T-helper 2 cell treated with Interferon-gamma antibody and Interleukin-4, amounts not matched to agents 100 ng/mL and 5 ng/mL, for 36 hours (primary cell): ENCODE measurements around the gene FAM229B. TPM values are rescaled to one million over a fixed set of nuclear protein-coding genes. Genes with fewer than 3 reads are reported as not detected.
"Not testable (repeated sequence)": the region's sequence is repeated elsewhere in the genome, so short reads cannot be mapped to it uniquely, and the experiment has no call there.

Experiments
- intact Hi-C: fragments of 100-400 bp; cut with micrococcal nuclease; formaldehyde crosslinking; loops from one replicate; pipeline ENCODE4 v1.15.1; 2023
- total RNA-seq: library from RNA; stranded (reverse); gene quantifications from 2 replicates; pipeline ENCODE4 v1.2.3, GENCODE V29; 2022

Gene FAM229B, protein sequence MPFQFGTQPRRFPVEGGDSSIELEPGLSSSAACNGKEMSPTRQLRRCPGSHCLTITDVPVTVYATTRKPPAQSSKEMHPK
- 1.1 and 1.2 TPM in 2 replicates for total RNA-seq

- intact Hi-C loops, result loop anchor here (1.0 to 5.0 kb wide), 12 partner anchors 44 to 1885 kb away; partner anchors contain the start of genes AMD1, FYN, HDAC2 and REV3L
Measured at GRCh38 chr6:112087136-112087911, at the start of gene FAM229B, which contains the start of gene TUBE1. Gene FAM229B (plus strand): TSS chr6:112087591. CDS start chr6:112099284, 11,693 bp downstream. Gene TUBE1 (minus strand): TSS chr6:112087482. CDS start chr6:112087434, 48 bp downstream.

GRCh38 chr6:112037783-112038216 lies 49.6 kb upstream of the FAM229B start:
- intact Hi-C loops, result no loop called here

GRCh38 chr6:112038268-112038667 lies 49.1 kb upstream of the FAM229B start:
- intact Hi-C loops, result no loop called here

- intact Hi-C loops, result no loop called here
Measured at GRCh38 chr6:112038756-112039430, 48.5 kb upstream of the FAM229B start.

DNA sequence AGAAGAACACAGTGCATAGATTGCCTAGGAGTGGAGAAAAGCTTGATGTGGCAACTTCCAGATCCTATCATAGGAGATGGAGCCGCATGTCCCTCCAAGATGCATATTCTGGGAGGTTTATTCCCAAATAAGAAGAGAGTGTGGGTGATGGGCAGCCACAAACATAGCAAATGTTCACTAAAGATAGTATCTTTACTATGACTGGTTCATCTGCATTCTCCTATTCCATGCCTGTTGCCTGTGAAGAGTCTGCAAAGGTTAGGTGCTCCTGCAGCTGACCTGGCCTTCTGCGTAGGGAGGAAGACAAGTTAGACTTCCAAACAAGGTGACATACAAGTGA lies 48.0 kb upstream of the FAM229B start:
- intact Hi-C loops, result no loop called here

DNA sequence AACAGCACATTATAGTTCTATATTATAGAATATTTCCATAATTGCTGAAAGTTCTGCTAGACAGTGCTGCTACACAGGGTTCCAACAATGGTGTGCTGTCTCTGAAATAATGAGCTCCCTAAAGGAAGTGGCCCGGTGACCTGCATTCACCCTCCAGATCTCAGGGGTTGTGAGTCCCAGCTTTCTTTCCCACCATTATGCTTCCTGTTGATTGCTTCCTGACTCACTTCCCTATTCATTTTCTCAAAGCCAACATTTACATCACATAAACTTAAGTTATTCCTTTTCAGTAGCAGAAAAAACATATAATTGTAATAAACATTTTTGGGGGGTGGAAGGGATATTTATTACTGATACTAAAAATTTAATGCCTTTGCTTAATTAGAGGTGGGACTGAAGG lies 46.4 kb upstream of the FAM229B start:
- intact Hi-C loops, result loop anchor here (5.0 to 10.0 kb wide), 2 partner anchors 189 to 1026 kb away; no protein-coding TSS in a partner anchor

GRCh38 chr6:112041535-112041934 lies 45.9 kb upstream of the FAM229B start:
- intact Hi-C loops, result loop anchor here (5.0 to 10.0 kb wide), 2 partner anchors 189 to 1027 kb away; no protein-coding TSS in a partner anchor

DNA sequence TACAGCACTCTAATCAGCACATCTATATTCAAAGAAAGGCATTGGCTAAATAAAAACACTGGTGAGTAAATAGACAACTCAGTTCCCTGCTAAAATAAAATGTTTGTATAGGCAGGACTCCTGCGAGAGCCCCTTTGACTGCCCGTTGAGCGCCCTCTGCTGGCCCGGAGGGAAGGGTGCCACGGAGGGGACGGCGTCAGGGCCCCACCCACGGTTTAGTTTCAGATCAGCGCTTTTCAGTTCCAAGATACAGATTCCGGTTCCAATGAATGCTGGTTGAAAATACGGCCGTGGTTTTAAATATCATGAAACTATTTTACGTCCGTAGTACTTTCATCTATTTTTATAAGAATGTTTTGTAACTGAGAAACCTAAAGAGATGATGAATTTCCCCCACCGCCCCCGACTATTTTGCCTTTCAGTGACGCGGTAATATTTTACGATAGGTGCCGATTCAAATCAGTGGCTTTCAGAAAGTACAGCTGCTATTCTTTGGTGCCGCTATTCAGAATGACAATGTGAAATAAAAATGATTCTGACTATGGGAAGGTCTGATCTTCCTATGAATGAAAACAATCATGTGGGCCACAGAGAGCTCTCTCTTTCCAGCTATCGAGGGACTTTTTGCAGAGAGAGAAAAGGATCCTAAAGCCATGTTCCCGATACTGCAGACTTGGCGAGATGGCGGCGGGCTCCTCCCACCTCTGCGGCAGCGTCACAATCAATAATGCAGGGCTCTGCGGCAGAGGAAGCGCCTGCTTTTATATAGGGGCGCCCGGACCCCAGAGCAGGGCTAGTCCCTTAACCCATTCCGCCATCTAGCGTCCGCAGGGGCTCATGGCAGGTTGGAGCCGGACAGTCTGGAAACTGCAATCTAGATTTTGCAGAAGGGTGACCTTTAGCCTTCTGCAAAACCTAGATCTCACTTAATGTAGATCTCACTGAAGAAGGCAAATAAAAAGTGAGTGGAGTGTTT lies 44.1 kb upstream of the FAM229B start:
- intact Hi-C loops, result loop anchor here (1.0 to 10.0 kb wide), 13 partner anchors 15 to 1029 kb away; partner anchors contain the start of genes FAM229B, FYN and TUBE1

DNA sequence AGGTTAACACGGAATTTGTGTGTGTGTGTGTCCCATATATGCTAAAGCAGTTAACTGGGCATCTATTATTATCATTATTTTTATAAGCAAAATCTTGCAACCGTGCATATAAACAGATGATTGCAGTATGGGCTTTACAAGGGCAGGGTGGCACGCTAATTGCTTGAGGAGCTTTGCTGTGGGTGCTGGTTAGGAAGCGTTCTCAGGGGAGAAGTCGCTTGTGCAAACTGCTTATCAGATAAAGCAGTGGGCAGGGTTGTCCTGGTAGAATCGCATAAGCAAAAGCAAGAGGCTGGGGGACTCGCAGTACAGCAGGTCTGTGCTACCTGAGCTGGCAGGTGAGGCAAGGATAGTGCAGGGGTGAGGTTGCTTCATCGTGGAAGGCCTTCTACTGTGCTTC lies 43.2 kb upstream of the FAM229B start:
- intact Hi-C loops, result loop anchor here (5.0 to 10.0 kb wide), 2 partner anchors 192 to 1029 kb away; no protein-coding TSS in a partner anchor

GRCh38 chr6:112044856-112045255 lies 42.5 kb upstream of the FAM229B start:
- intact Hi-C loops, result loop anchor here (5.0 to 10.0 kb wide), 2 partner anchors 193 to 1030 kb away; no protein-coding TSS in a partner anchor

DNA sequence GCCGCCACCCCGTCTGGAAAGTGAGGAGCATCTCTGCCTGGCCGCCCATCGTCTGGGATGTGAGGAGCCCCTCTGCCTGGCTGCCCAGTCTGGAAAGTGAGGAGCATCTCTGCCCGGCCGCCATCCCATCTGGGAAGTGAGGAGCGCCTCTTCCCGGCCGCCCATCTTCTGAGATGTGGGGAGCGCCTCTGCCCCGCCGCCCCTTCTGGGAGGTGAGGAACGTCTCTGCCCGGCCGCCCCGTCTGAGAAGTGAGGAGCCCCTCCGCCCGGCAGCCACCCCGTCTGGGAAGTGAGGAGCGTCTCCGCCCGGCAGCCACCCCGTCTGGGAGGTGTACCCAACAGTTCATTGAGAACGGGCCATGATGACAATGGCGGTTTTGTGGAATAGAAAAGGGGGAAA lies 39.9 kb upstream of the FAM229B start:
- intact Hi-C loops, result loop anchor here (10.0 kb wide), 1 partner anchor 1033 kb away; no protein-coding TSS in a partner anchor

DNA sequence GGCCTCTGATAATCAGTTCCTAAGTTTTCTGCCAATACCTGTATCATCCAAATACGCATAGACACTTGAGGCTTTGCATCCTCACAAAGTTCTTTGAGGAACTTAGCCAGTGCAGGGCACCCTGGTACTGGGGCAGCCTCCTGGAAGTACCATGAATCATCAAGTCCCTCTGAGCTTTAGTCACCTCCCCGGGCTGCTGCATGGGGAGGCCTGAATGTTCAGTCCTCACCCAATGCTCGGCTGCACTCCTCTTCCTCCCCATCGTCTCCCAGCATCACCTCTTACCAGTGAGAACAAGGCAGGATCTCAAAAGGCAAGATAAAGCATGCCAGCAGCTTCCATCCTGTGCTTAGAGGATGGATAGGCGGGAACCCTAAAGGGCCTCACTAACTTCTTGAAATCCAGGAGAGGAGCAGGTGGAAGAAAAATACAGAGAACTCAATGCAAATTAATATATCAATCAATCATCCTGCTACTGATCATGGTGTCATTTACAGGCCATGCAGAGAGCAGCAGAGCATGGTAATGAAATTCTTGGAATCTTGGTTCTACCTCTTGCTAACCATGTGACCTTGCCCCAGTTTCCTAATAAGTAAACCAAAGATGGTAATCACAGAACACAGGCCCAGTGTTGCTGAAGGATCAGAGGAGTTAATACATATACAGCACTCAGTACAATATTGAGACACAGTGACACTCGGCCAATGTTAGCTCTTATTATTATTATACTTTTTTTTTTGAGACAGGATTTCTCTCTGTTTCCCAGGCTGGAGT lies 38.2 kb upstream of the FAM229B start:
- intact Hi-C loops, result loop anchor here (10.0 kb wide), 1 partner anchor 1034 kb away; no protein-coding TSS in a partner anchor

DNA sequence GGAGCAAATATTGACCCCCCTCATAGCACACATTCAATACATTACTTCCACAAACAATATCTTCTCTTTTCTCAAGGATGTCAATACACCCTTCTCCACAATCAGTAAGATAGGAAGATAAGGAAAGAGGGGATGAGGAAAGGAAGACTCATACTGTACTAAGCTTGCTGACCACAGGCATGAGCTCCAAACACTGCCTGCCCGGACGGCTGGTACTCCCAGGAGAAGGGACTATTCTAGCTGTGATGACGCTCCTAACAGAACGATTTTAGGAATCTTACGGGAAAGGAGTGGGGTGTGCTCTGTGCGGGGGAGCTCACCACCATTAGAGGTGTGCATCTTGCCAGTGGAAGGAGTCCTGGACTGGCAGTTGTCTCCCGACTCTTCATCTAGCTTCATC lies 37.4 kb upstream of the FAM229B start:
- intact Hi-C loops, result loop anchor here (10.0 kb wide), 1 partner anchor 1035 kb away; no protein-coding TSS in a partner anchor

GRCh38 chr6:112050429-112050828 lies 37.0 kb upstream of the FAM229B start:
- intact Hi-C loops, result no loop called here

DNA sequence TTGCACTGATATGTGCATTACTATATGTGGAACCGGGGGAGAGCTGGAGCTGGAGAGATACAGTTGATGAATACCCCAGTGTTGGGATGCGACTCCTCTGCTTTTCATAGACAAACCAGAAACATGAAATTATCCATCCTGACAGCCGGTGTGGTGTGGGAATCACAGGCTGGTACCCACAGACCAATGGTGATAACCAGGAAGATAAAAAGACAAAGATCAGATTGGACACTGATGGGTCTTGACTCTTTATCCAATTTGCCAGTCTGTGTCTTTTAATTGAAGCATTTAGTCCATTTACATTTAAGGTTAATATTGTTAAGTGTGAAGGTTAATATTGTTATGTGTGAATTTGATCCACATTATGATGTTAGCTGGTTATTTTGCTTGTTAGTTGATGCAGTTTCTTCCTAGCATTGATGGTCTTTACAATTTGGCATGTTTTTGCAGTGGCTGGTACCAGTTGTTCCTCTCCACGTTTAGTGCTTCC lies 36.1 kb upstream of the FAM229B start:
- intact Hi-C loops, result not testable (repeated sequence)

DNA sequence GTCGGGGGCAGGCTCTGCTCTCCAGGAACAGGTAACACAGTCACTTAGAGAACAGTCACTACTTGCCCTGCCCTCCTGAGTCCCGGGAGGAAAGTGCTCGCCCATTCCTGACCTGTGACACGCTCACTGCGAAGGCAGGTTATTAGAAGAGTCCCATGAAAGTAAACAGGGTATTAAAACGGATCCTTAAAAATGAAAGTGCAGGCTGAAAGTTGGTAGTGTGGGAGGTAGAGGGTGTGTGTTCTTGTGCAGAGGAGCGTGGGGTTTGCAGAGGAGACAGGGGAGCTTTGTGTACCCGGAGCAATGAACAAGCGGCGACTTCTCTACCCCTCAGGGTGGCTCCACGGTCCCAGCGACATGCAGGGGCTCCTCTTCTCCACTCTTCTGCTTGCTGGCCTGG lies 33.4 kb upstream of the FAM229B start, which contains the start of gene CCN6:
Gene CCN6 (plus strand): TSS at position 104 of the 400 bp plus-strand sequence. CDS start 254 bp downstream, at position 358.
- intact Hi-C loops, result no loop called here

DNA sequence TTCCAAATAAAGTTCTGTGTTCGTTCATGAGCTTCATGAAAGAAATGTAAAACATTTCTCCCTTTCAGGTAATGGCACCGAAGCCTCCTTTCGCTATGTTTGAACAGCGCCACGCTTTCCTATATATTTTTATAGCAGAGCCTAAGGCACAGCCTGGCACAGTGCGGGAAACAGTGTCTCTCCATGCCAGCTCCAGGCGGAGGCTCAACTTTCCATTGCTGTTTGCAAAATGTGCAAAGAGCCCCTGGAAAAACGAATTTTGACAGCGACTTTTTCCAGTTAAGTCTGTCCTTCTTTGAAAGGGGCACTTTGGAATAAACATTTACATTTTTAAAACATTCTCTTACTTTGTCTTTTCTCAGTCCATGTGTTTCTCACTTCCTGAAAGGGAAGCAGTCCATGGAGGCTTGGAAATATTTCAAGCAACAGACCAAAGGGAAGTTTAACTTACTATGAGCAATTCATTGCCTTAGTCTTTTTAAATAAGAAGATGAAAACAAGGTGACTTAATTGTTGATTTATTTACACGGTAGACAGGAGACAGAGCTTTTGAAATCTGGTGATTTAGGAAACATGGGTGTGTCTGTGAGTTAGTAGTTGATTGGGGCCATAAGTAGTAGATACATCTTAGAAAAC lies 32.7 kb upstream of the FAM229B start:
- intact Hi-C loops, result no loop called here

GRCh38 chr6:112058243-112059032 lies 29.0 kb upstream of the FAM229B start:
- intact Hi-C loops, result no loop called here
